Bronchial epithelial cell (primary cell): ENCODE data around the gene TGFBR3. TPM values are rescaled to one million over a fixed set of nuclear protein-coding genes. Genes with fewer than 3 reads are reported as not detected.

Source experiments
- DNase-seq: peaks from one replicate; pipeline ENCODE4 v3.0.0-alpha.2; 2010; ENCODE audit warnings: low read depth
- FAIRE-seq: peaks from 2 replicates; lab custom pipeline; 2011; peaks lifted over from hg19 to GRCh38; lab: Jason Lieb, UNC
- H3K27me3 ChIP-seq: 2 replicates; pipeline ENCODE4 v1.5.1; 2011; ENCODE audit warnings: low read length; ENCODE audit not compliant: control insufficient read depth, insufficient read depth
- H3K36me3 ChIP-seq: 2 replicates; pipeline ENCODE4 v1.5.1; 2011; ENCODE audit warnings: low read length; ENCODE audit not compliant: control insufficient read depth, insufficient read depth
- H3K4me3 ChIP-seq: 2 replicates; pipeline ENCODE4 v1.5.1; 2011; ENCODE audit warnings: mild to moderate bottlenecking, low read depth, low read length, control low read depth
- CTCF ChIP-seq: IDR thresholded peaks from 2 replicates; pipeline ENCODE4 v1.5.1; 2011; ENCODE audit warnings: mild to moderate bottlenecking, moderate library complexity, low read length, control low read depth, inconsistent platforms; ENCODE audit not compliant: insufficient read depth, severe bottlenecking
- total RNA-seq: library from RNA; depleted of rRNA; stranded (reverse); fragments of >200 nt; gene quantifications from 2 replicates; pipeline ENCODE4 v1.2.1, GENCODE V29; 2014

The TGFBR3 gene
- total RNA-seq, 1 donor from 2014 or later: 1.8 TPM

GRCh38 chr1:91729621-91730358 lies 156.2 kb downstream of the TGFBR3 start:
- no peak for DNase-seq
- Histone ChIP-seq H3K36me3 (no peaks in the 10 kb centered on the region), H3K4me3 (no peak overlapping the region), H3K27me3 (no peaks in the 10 kb centered on the region)
- TF ChIP-seq CTCF: no peak
- no peak for FAIRE-seq

- DNase-seq: no peak
- H3K36me3 ChIP-seq: no peaks in the 10 kb centered on the region
- no peaks in the 10 kb centered on the region for H3K27me3 ChIP-seq
- FAIRE-seq: no peak
- no peak for TF ChIP-seq CTCF
- H3K4me3 ChIP-seq: no peak overlapping the region
Measured at GRCh38 chr1:91727763-91728162, 158.2 kb downstream of the TGFBR3 start.

- Histone ChIP-seq H3K36me3 (no peaks in the 10 kb centered on the region), H3K27me3 (no peaks in the 10 kb centered on the region), H3K4me3 (no peak overlapping the region)
- no peak for FAIRE-seq
- TF ChIP-seq CTCF: no peak
- DNase-seq: peak; percentile 31
Measured at GRCh38 chr1:91725989-91726721, 159.8 kb downstream of the TGFBR3 start.

GRCh38 chr1:91725618-91725988 lies 160.3 kb downstream of the TGFBR3 start:
- H3K36me3 ChIP-seq: no peaks in the 10 kb centered on the region
- TF ChIP-seq CTCF: no peak
- H3K4me3 ChIP-seq: no peak overlapping the region
- FAIRE-seq: no peak
- DNase-seq: no peak
- no peaks in the 10 kb centered on the region for H3K27me3 ChIP-seq

- Histone ChIP-seq H3K4me3 (no peak overlapping the region), H3K36me3 (no peaks in the 10 kb centered on the region), H3K27me3 (no peaks in the 10 kb centered on the region)
- DNase-seq (no peak), FAIRE-seq (no peak)
- TF ChIP-seq CTCF: no peak
Measured at GRCh38 chr1:91724644-91725043, 161.3 kb downstream of the TGFBR3 start.
